ENCODE measurements around the gene COPG1.

- TF ChIP-seq POLR2AphosphoS5 (IDR thresholded peaks at IDR 0.05): no peak
- no peak for TF ChIP-seq CTCF (IDR thresholded peaks at IDR 0.05)
- no peak for TF ChIP-seq POLR2A (IDR thresholded peaks at IDR 0.05)
Measured at GRCh38 chr3:129205109-129205832, 44.1 kb upstream of the COPG1 start.

All from breast epithelium (tissue), 3 donors.